Colonic mucosa (tissue), 4 donors: Measurements from ENCODE around the gene CLRN2. TPM values are rescaled to one million over a fixed set of nuclear protein-coding genes. Genes with fewer than 3 reads are reported as not detected.

Experiments used
- DNase-seq: peaks from one replicate; pipeline ENCODE4 v3.0.0-alpha.2; 2020
- H3K27ac ChIP-seq: fragments of 200-600 bp; one replicate; pipeline ENCODE4 v1.8.0; 2021
- H3K27me3 ChIP-seq: fragments of 200-600 bp; one replicate; pipeline ENCODE4 v1.8.0; 2021
- H3K36me3 ChIP-seq: fragments of 200-600 bp; one replicate; pipeline ENCODE4 v1.8.0; 2021
- H3K4me1 ChIP-seq: fragments of 200-600 bp; one replicate; pipeline ENCODE4 v1.8.0; 2021; ENCODE audit warnings: mild to moderate bottlenecking
- H3K4me3 ChIP-seq: fragments of 200-600 bp; one replicate; pipeline ENCODE4 v1.8.0; 2021
- H3K9ac ChIP-seq, 2 donors: one replicate each; pipeline ENCODE4 v1.7.0; 2013; ENCODE audit warnings: control low read depth in 2 of 2, low read depth in 2 of 2, low read length in 2 of 2
- H3K9me3 ChIP-seq: fragments of 200-600 bp; one replicate; pipeline ENCODE4 v1.8.0; 2021
- intact Hi-C: fragments of 100-400 bp; cut with DNase I; formaldehyde crosslinking; loops from one replicate; pipeline ENCODE4 v1.14.1; 2022
- total RNA-seq, 2 donors: library from RNA; stranded (reverse); fragmentation: NEBNext Ultra II Directional in 1 of 2; extraction: Animal tissue kit (Norgen Biotek cat#: 25700) in 1 of 2; gene quantifications; one replicate each; pipeline ENCODE4 v1.2.1, GENCODE V29; 2021
- TF ChIP-seq, protein P1 (sequence below): fragments of 200-600 bp; IDR thresholded peaks from one replicate; pipeline ENCODE4 v1.8.0; 2022; ENCODE audit warnings: antibody characterized with exemption, mild to moderate bottlenecking
- donor health status: healthy.
- donor health status: DM: no; HTN: no; CAD: no.
- donor health status: DM: no; HTN: no; CAD: no.

CLRN2 gene
- total RNA-seq, 2 donors from 2014 or later, result not detected

DNA sequence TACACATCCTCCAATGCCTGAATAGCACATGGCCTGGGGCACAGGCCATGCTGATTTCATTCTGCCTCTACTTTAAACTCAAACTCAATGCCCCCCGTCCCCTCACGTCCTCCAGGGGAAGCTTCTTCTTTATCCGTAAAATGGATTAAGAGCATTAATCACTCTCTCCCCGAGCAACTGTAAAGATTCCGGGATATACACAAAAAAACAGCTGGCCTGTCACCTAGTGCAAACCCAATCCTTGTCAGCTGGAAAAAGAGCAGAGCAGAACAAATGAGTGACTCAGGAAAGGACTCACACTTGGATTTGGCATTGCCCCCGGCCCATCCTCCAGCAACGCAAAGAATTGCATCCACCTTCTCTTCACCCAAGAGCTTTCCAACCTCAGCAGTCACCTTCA lies 10.9 kb upstream of the CLRN2 start:
- TF ChIP-seq, protein P1, sequence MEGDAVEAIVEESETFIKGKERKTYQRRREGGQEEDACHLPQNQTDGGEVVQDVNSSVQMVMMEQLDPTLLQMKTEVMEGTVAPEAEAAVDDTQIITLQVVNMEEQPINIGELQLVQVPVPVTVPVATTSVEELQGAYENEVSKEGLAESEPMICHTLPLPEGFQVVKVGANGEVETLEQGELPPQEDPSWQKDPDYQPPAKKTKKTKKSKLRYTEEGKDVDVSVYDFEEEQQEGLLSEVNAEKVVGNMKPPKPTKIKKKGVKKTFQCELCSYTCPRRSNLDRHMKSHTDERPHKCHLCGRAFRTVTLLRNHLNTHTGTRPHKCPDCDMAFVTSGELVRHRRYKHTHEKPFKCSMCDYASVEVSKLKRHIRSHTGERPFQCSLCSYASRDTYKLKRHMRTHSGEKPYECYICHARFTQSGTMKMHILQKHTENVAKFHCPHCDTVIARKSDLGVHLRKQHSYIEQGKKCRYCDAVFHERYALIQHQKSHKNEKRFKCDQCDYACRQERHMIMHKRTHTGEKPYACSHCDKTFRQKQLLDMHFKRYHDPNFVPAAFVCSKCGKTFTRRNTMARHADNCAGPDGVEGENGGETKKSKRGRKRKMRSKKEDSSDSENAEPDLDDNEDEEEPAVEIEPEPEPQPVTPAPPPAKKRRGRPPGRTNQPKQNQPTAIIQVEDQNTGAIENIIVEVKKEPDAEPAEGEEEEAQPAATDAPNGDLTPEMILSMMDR, result no peak
- intact Hi-C loops, result no loop called here
- no peaks in the 10 kb centered on the region for H3K36me3 ChIP-seq

DNA sequence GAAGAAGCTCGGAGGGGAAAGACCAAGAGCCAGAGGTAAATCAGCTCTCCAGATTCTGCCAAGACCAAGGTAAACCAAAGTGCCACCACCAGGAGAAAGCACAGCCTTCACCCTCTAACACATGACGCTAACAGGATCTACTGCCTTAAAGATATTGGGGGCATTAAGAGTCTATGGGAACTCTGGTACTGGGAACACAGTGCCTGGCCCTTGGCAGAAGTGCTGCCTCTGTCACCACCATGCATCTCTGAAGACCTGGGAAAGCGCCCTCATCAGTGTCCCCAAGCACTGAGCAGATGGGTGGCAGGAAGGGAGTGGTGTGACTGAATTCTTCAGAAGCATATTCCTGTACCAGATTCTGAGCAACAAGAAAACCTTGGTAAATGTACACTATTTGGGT lies 4.4 kb upstream of the CLRN2 start:
- TF ChIP-seq, protein P1, result no peak
- DNase-seq, result no peak
- no peaks in the 10 kb centered on the region for H3K36me3 ChIP-seq
- no peaks in the 10 kb centered on the region for H3K9me3 ChIP-seq
- H3K4me1 ChIP-seq, result peaks cover 7% of the 10 kb centered on the region
- no peak overlapping the region for H3K9ac ChIP-seq
- H3K27ac ChIP-seq, result no peak overlapping the region
- H3K27me3 ChIP-seq, result no peaks in the 10 kb centered on the region
- intact Hi-C loops, result no loop called here
- peak overlapping the region; percentile 87 for H3K4me3 ChIP-seq

More for the DNA sequence above, 10.9 kb upstream of the CLRN2 start:
- no peaks in the 10 kb centered on the region for H3K4me1 ChIP-seq
- H3K4me3 ChIP-seq, result no peak overlapping the region
- H3K9ac ChIP-seq, result no peak overlapping the region
- no peak overlapping the region for H3K27ac ChIP-seq
- no peak for DNase-seq
- H3K27me3 ChIP-seq, result no peaks in the 10 kb centered on the region
- H3K9me3 ChIP-seq, result no peaks in the 10 kb centered on the region

DNA sequence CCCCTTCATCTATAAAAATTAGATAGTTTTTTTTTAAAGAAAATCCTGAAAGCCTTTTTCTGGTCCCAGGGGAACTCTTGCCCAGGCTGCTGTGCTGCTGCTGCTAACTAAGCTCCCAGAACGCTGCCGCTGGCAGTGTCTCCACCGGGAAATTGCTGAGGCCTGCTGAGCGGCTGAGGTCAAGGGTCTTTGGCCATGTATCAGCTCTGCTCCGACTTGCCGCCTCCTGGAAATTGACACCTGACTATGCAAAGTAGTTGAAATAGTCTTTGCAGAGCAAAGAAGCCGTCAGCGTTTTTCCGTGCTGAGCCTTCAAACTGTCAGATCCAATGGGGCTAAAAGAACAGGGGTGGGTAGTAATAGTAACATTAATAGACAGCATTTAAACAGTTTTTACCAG lies 3.9 kb upstream of the CLRN2 start:
- Histone ChIP-seq H3K27me3 (no peaks in the 10 kb centered on the region), H3K27ac (peak overlapping the region; percentile 68), H3K36me3 (no peaks in the 10 kb centered on the region), H3K4me3 (peak overlapping the region; percentile 87), H3K4me1 (peaks cover 7% of the 10 kb centered on the region), H3K9me3 (no peaks in the 10 kb centered on the region), H3K9ac (peak overlapping the region; percentile 72 to 95)
- DNase-seq, result peak; percentile 49
- intact Hi-C loops, result no loop called here
- TF ChIP-seq, protein P1, result no peak

DNA sequence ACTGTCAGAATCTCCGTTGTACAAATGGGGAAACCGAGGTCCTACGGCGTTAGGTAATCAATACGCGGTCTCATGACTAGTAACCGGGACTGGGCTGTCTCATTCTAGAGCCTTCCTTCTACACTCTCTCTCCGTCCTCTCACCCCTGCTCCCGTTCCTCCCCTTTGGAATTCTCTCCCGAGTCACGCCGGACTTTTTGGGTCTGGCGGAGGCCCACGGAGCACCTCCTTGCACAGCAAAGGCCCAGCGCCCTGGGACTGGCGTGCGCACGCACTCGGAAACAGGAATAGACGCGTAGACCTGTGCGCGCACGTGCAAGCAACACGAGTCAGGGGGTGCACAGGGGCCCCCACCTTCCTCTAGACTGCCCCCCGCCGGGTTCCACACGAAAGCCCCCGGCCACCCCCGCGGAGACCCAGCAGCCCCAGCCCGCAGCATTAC lies 3.4 kb upstream of the CLRN2 start:
- peak overlapping the region; percentile 72 to 95 for H3K9ac ChIP-seq
- peak overlapping the region; percentile 68 for H3K27ac ChIP-seq
- DNase-seq, result peak; percentile 58
- H3K4me3 ChIP-seq, result peak overlapping the region; percentile 87
- no peaks in the 10 kb centered on the region for H3K9me3 ChIP-seq
- no peaks in the 10 kb centered on the region for H3K27me3 ChIP-seq
- H3K36me3 ChIP-seq, result no peaks in the 10 kb centered on the region
- intact Hi-C loops, result no loop called here
- TF ChIP-seq, protein P1, result no peak
- H3K4me1 ChIP-seq, result peaks cover 7% of the 10 kb centered on the region

DNA sequence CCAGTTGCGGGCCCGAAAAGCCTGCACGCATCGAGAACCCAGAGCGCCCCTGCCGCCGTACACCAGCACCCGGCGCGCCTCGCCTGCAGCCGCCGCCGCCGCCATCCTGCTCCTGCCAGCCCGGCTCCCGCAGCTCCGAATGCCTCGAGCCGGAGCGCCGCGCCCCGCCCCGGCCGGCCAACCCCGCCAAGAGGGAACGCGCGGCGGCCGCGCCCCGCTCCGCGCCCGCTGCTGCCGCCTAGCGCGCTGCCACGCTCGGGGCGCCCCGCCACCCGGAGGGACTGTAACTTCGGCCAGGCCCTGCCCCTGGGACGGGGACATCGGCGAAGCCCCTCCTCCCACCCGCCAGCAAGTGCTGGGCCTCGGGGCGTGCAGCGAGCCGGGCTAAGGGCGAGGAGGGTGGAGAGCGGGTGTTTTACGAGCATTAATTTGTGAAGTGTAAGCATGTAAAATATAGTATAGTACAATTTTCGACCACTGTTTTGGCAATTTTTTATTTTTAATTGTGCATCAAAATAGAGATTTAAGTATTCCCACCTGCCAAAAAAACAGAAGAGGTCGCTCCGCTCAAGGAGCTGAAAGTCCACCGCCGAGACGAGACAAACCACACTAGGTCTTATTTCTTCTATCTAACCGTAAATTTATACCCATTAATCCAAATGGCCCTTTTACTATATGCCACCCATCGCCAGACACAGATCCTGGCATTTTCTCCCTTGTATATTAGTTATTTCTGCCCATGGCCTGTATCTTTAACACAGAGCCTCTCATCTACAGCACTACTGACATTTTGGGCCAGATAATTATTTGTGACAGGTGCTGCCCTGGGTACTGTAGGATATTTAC lies 2.8 kb upstream of the CLRN2 start, which contains the start of gene QDPR:
Gene QDPR, minus strand, starts transcription at position 141 of the 846 bp plus-strand sequence. Its CDS starts 36 bp downstream, at position 105.
- intact Hi-C loops, result no loop called here
- DNase-seq, result peak; percentile 82
- Histone ChIP-seq H3K9ac (peak within 1 kb of the TSS; percentile 72 to 95), H3K36me3 (no peaks in the 10 kb centered on the region), H3K27ac (peak within 1 kb of the TSS; percentile 68), H3K4me3 (peak within 1 kb of the TSS; percentile 87), H3K9me3 (no peaks in the 10 kb centered on the region), H3K4me1 (peaks cover 7% of the 10 kb centered on the region), H3K27me3 (no peaks in the 10 kb centered on the region)
- TF ChIP-seq, protein P1, result peak; percentile 29
